Effector memory CD8-positive, alpha-beta T cell (primary cell): ENCODE results near the gene CBFB.

Source experiments
- ATAC-seq: fragments of 150-1000 bp; cut with Tn5 transposase; replicated peaks from 2 replicates; pipeline ENCODE4 v1.10.0; 2021; ENCODE audit warnings: mild to moderate bottlenecking, moderate library complexity
- DNase-seq, 3 experiments: peaks; one replicate each; pipeline ENCODE4 v3.0.0; 2021
- H3K27ac Mint-ChIP-seq, 2 donors: one replicate each; pipeline ENCODE4 v1.8.0; 2022; ENCODE audit warnings: mild to moderate bottlenecking in 2 of 2, mixed read lengths in 2 of 2, moderate library complexity in 2 of 2
- H3K27me3 Mint-ChIP-seq, 2 donors: one replicate each; pipeline ENCODE4 v1.8.0; 2022; ENCODE audit warnings: mixed read lengths in 2 of 2
- H3K36me3 Mint-ChIP-seq: one replicate; pipeline ENCODE4 v1.8.0; 2022; ENCODE audit warnings: mild to moderate bottlenecking, moderate library complexity, mixed read lengths; ENCODE audit not compliant: insufficient read depth
- H3K4me1 Mint-ChIP-seq, 2 donors: one replicate each; pipeline ENCODE4 v1.8.0; 2022; ENCODE audit warnings: low read depth in 2 of 2, mixed read lengths in 2 of 2
- H3K4me3 Mint-ChIP-seq, 2 donors: one replicate each; pipeline ENCODE4 v1.8.0; 2022; ENCODE audit warnings: mild to moderate bottlenecking in 2 of 2, mixed read lengths in 2 of 2, moderate library complexity in 2 of 2
- H3K9me3 Mint-ChIP-seq, 2 donors: one replicate each; pipeline ENCODE4 v1.8.0; 2022; ENCODE audit warnings: mixed read lengths in 2 of 2

CBFB gene

DNA sequence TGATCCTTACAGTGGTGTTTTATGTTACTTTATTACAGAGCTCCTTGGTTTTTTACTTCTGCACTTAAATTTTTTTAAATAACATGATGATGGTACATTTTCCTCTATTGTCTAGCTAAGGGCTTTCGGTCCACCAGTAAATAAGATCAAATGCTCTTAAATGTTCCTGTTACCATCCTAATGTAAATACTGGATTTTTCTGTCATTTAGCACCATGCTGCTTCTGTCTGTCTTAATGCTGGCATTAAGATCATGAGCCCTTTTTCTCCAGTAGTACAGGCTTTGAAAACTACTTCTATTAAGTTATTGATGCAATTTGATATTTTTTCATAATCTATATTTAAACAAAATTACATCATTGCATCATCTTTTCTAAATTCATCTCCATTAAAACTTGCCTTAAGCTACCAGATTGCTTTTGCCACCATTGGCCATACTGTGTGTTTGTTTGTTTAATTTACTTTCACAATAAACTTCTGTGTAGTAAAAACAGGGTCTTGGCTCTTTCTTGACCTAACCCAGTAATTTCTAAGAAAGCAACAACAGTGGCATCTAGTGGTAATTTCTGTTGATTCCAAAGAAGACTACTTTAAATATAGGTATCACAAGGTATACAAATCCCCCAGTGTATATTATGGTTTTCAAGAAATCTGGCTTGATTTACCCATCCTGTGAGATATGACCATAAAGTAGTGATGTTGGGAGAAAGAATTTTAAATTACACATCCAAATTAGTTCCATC lies 71.8 kb downstream of the CBFB start:
- Mint-ChIP-seq H3K27ac (no peak overlapping the region), H3K4me1 (no peaks in the 10 kb centered on the region), H3K36me3 (peaks cover 16% of the 10 kb centered on the region), H3K27me3 (no peaks in the 10 kb centered on the region), H3K9me3 (no peaks in the 10 kb centered on the region), H3K4me3 (no peak overlapping the region)
- peak; percentile 33 for ATAC-seq
- DNase-seq = no peak

DNA sequence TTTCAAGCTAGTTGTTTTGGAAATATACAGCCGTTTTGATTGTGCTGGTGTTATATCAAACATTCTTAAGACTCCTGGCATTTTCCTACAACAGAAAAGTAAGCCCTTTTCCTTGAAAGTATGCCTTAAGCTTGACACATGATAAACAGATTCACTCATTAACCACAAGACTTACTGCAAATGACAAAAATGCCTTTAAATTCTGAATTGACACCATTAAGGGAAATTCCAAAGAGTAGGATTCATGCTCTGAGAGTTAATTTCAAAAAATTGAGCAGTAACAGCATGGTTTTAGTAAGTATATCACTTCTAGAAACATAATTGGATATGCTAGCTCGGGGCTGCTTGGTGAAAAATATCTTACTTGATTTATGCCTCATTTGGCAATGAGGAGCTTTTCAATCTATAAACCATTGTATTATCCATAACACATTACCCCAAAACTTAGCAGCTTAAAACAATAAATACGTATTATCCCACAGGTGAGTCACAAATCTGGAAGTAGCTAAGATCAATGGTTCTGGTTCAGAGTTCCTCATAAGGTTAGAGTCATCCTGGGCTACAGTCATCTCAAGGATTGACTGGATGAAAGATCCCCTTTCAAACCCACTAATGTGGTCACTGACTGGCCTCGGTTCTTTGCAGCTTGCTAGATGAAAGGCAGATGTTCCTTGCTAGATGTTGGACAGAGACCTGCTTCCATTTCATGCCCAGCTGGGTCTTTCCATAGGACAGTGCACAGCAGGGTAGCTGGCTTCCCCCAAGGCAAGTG lies 72.5 kb downstream of the CBFB start:
- H3K4me3 Mint-ChIP-seq = no peak overlapping the region
- H3K36me3 Mint-ChIP-seq = peaks cover 16% of the 10 kb centered on the region
- no peaks in the 10 kb centered on the region for H3K9me3 Mint-ChIP-seq
- H3K4me1 Mint-ChIP-seq = no peaks in the 10 kb centered on the region
- no peak overlapping the region for H3K27ac Mint-ChIP-seq
- ATAC-seq (no peak), DNase-seq (no peak)
- H3K27me3 Mint-ChIP-seq = no peaks in the 10 kb centered on the region

GRCh38 chr16:67104061-67104460 lies 75.1 kb downstream of the CBFB start:
- H3K36me3 Mint-ChIP-seq = peaks cover 15% of the 10 kb centered on the region
- H3K4me3 Mint-ChIP-seq = no peak overlapping the region
- H3K27ac Mint-ChIP-seq = peak overlapping the region in 1 of 2 donors; percentile 53
- no peaks in the 10 kb centered on the region for H3K9me3 Mint-ChIP-seq
- H3K27me3 Mint-ChIP-seq = no peaks in the 10 kb centered on the region
- DNase-seq (no peak), ATAC-seq (no peak)
- no peaks in the 10 kb centered on the region for H3K4me1 Mint-ChIP-seq

- Mint-ChIP-seq H3K9me3 (no peaks in the 10 kb centered on the region), H3K36me3 (peaks cover 13% of the 10 kb centered on the region), H3K27me3 (no peaks in the 10 kb centered on the region), H3K27ac (peak overlapping the region in 1 of 2 donors; percentile 53), H3K4me3 (no peak overlapping the region), H3K4me1 (peaks cover 3% of the 10 kb centered on the region in 2 donors)
- no peak for DNase-seq
- no peak for ATAC-seq
Observed at GRCh38 chr16:67104845-67105244, 75.9 kb downstream of the CBFB start.

GRCh38 chr16:67105246-67105645 lies 76.3 kb downstream of the CBFB start:
- peaks cover 11% of the 10 kb centered on the region for H3K36me3 Mint-ChIP-seq
- no peaks in the 10 kb centered on the region for H3K9me3 Mint-ChIP-seq
- H3K4me1 Mint-ChIP-seq = peaks cover 4 to 5% of the 10 kb centered on the region in 2 donors
- ATAC-seq (no peak), DNase-seq (no peak)
- H3K27me3 Mint-ChIP-seq = no peaks in the 10 kb centered on the region
- no peak overlapping the region for H3K27ac Mint-ChIP-seq
- no peak overlapping the region for H3K4me3 Mint-ChIP-seq

- ATAC-seq = no peak
- Mint-ChIP-seq H3K4me3 (no peak overlapping the region), H3K36me3 (peaks cover 13% of the 10 kb centered on the region), H3K9me3 (no peaks in the 10 kb centered on the region), H3K27me3 (no peaks in the 10 kb centered on the region), H3K27ac (no peak overlapping the region), H3K4me1 (peaks cover 9 to 11% of the 10 kb centered on the region in 2 donors)
- DNase-seq = no peak
Observed at GRCh38 chr16:67105881-67106280, 76.9 kb downstream of the CBFB start.

GRCh38 chr16:67108489-67108888 lies 79.5 kb downstream of the CBFB start:
- H3K9me3 Mint-ChIP-seq = no peaks in the 10 kb centered on the region
- no peaks in the 10 kb centered on the region for H3K27me3 Mint-ChIP-seq
- H3K4me3 Mint-ChIP-seq = peak overlapping the region in 1 of 2 donors; percentile 95
- peaks cover 24 to 28% of the 10 kb centered on the region in 2 donors for H3K4me1 Mint-ChIP-seq
- peaks cover 20% of the 10 kb centered on the region for H3K36me3 Mint-ChIP-seq
- no peak for ATAC-seq
- no peak for DNase-seq
- H3K27ac Mint-ChIP-seq = no peak overlapping the region

DNA sequence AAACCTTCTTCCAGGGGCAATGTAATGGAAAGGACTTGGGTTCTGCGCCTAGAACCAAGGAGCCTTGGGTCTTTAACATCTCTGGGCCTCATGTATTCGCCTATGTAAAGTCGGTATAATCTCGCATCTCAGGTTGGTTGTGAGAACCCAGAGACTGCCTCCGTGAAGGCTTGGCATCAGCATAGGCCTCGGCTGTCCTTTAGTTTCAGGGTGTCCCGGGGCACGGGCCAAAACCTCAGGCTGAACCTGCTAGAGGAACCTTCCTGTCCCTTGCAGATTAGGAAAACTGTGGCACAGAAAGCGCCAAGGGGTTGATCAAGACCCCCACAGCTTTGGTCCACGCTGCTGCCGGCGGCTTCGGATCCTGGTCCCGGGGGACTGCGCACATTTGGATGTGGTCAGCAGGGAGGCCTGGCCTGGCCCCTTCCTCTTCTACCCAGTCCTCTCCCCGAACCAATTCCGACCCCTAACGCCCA lies 80.0 kb downstream of the CBFB start:
- H3K27ac Mint-ChIP-seq = peak overlapping the region; percentile 84 to 88
- H3K4me1 Mint-ChIP-seq = peaks cover 24 to 28% of the 10 kb centered on the region in 2 donors
- ATAC-seq = no peak

DNA sequence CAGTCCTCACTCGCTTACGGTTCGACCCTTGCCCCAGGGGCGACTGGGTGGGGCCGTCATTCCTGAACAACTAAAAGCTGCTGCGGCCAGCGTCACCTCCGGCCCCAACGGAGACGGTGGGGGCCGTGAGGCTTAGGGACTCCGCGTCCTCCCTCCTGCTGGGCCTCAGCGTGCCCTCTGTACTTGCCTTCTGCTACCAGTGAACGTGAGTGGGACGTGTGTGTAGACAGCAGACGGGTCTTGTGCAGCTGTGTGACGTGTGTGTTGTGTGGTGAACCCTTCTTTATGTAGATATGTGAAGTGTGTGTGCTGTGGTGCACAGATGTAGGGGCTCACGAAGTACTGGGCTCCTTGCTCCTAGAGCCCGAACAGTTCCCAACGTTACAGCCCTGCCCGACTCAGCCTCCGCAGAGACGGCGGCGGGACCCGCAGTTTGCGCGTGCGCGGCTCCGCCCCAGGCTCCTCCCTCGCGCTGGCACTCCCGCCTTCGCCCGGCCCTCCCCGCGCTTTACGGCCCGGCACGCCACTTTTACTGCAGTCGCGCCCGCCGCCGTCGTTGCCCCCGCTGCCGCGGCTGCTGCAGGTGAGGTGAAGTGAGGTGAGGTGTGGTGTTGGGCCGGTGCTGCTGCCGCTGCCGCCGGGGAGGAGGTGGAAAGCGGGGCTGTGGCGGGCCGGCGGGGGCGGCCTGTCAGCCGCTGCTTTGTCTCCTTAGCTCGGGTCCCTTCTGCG lies 80.6 kb downstream of the CBFB start, which contains the start of gene PHAF1:
TSS of gene PHAF1 (plus strand) at position 535 of the 729 bp plus-strand sequence. CDS start 235 bp downstream, outside the sequence.
- peak; percentile 95 to 98 (median 97) for DNase-seq
- ATAC-seq = peak; percentile 82
- peak within 1 kb of the TSS; percentile 84 to 88 for H3K27ac Mint-ChIP-seq
- peak within 1 kb of the TSS; percentile 95 to 97 for H3K4me3 Mint-ChIP-seq
- H3K27me3 Mint-ChIP-seq = no peaks in the 10 kb centered on the region
- no peaks in the 10 kb centered on the region for H3K9me3 Mint-ChIP-seq
- H3K36me3 Mint-ChIP-seq = peaks cover 20% of the 10 kb centered on the region
- peaks cover 24 to 32% of the 10 kb centered on the region in 2 donors for H3K4me1 Mint-ChIP-seq

More for the DNA sequence above, 80.0 kb downstream of the CBFB start:
- H3K27me3 Mint-ChIP-seq = no peaks in the 10 kb centered on the region
- H3K36me3 Mint-ChIP-seq = peaks cover 20% of the 10 kb centered on the region
- DNase-seq = no peak
- no peaks in the 10 kb centered on the region for H3K9me3 Mint-ChIP-seq
- peak overlapping the region; percentile 95 to 97 for H3K4me3 Mint-ChIP-seq

GRCh38 chr16:67111951-67112444 lies 83.0 kb downstream of the CBFB start:
- H3K4me3 Mint-ChIP-seq = no peak overlapping the region
- peaks cover 33 to 44% of the 10 kb centered on the region in 2 donors for H3K4me1 Mint-ChIP-seq
- H3K9me3 Mint-ChIP-seq = no peaks in the 10 kb centered on the region
- DNase-seq = no peak
- peaks cover 20% of the 10 kb centered on the region for H3K36me3 Mint-ChIP-seq
- H3K27me3 Mint-ChIP-seq = no peaks in the 10 kb centered on the region
- H3K27ac Mint-ChIP-seq = peak overlapping the region in 1 of 2 donors; percentile 60
- ATAC-seq = no peak

- Mint-ChIP-seq H3K9me3 (no peaks in the 10 kb centered on the region), H3K36me3 (peaks cover 20% of the 10 kb centered on the region), H3K27me3 (no peaks in the 10 kb centered on the region), H3K27ac (peak overlapping the region in 1 of 2 donors; percentile 60), H3K4me1 (peaks cover 33 to 44% of the 10 kb centered on the region in 2 donors), H3K4me3 (no peak overlapping the region)
- DNase-seq (no peak), ATAC-seq (no peak)
Observed at GRCh38 chr16:67112591-67113399, 83.8 kb downstream of the CBFB start.

- no peaks in the 10 kb centered on the region for H3K27me3 Mint-ChIP-seq
- H3K4me1 Mint-ChIP-seq = peaks cover 31 to 45% of the 10 kb centered on the region in 2 donors
- H3K27ac Mint-ChIP-seq = no peak overlapping the region
- H3K9me3 Mint-ChIP-seq = no peaks in the 10 kb centered on the region
- H3K4me3 Mint-ChIP-seq = no peak overlapping the region
- DNase-seq (no peak), ATAC-seq (no peak)
- peaks cover 19% of the 10 kb centered on the region for H3K36me3 Mint-ChIP-seq
Observed at GRCh38 chr16:67114793-67115192, 85.8 kb downstream of the CBFB start.
